HL-60/S4 treated with phorbol 12-myristate 13-acetate at 8.2 ng/mL for 4 days and 3 days (cell line): ENCODE results near the gene ZSWIM5.
"Not testable (repeated sequence)": the region's sequence is repeated elsewhere in the genome, so short reads cannot be mapped to it uniquely, and the experiment has no call there.

Experiments used
- in situ Hi-C: fragments of 300-500 bp; cut with MboI; formaldehyde crosslinking; loops from 2 replicates; pipeline ENCODE4 v1.15.0; 2022; ENCODE audit warnings: low sequenced_read_pairs

ZSWIM5 gene

GRCh38 chr1:45148209-45148825 is 58.1 kb downstream of the ZSWIM5 start:
- in situ Hi-C loops = no loop called here

GRCh38 chr1:45146833-45147232 is 59.6 kb downstream of the ZSWIM5 start:
- in situ Hi-C loops = no loop called here

GRCh38 chr1:45141247-45142003 is 65.0 kb downstream of the ZSWIM5 start:
- in situ Hi-C loops = no loop called here

DNA sequence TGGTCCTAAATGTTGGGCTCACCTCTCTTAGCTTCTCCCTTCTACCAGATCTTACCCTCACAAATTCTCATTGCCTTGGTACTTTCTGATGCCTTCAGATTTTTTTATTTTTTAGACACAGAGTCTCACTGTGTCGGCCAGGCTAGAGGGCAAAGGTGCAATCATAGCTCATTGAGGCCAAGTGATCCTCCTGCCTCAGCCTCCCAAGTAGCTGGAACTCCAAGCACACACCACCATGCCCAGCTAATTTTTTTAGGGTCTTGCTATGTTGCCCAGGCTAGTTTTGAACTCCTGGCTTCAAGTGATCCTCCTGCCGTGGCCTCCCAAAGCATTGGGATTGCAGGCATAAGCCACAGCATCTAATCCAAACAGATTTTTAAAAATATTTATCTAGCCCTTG is 69.4 kb downstream of the ZSWIM5 start:
- in situ Hi-C loops = no loop called here

- in situ Hi-C loops = no loop called here
Measured at GRCh38 chr1:45135316-45135715, 71.1 kb downstream of the ZSWIM5 start.

DNA sequence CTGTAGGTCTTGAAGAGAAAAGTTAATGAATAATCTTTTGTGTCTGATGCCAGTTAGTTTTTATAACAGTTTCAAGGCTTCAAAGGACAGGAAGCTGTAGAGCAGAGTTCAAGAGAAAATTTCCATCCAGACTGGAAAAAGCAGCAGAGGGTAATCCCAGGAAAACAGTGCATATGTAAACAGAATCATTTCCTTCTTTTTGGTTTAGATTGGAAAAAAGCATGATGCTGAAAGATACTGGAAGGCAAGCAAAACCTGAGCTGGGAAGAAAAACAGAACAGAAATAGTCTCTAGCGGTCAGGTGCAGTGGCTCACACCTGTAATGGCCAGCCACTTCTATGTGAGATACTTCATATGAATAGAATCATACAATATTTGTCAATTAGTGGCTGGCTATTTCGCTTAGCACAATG is 71.9 kb downstream of the ZSWIM5 start:
- in situ Hi-C loops = no loop called here

DNA sequence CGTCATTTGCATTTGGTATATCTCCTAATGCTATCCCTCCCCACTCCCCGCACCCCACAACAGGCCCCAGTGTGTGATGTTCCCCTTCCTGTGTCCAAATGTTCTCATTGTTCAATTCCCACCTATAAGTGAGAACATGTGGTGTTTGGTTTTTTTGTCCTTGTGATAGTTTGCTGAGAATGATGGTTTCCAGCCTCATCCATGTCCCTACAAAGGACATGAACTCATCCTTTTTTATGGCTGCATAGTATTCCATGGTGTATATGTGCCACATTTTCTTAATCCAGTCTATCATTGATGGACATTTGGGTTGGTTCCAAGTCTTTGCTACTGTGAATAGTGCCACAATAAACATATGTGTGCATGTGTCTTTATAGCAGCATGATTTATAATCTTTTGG is 73.7 kb downstream of the ZSWIM5 start:
- in situ Hi-C loops = not testable (repeated sequence)

- in situ Hi-C loops = no loop called here
Measured at GRCh38 chr1:45123358-45123757, 83.0 kb downstream of the ZSWIM5 start.

- in situ Hi-C loops = no loop called here
Measured at GRCh38 chr1:45122724-45123123, 83.7 kb downstream of the ZSWIM5 start.

DNA sequence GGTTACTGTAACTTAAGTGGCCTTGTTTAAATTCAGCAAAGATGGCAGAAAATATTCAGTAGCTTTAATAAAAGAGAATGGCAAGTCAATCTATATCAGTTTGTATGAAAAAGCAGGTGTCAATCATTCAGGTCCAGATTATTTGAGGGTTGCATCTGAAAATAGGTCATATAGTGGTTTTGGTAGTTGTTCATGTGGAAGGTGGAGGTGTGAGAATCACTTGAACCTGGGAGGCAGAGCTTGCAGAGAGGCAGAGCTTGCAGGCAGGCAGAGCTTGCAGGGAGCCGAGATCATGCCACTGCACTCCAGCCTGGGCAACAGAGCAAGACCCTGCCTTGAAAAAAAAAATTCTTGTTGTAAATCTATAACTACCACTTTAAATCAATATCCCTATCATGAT is 88.6 kb downstream of the ZSWIM5 start:
- in situ Hi-C loops = no loop called here

GRCh38 chr1:45116820-45117219 is 89.6 kb downstream of the ZSWIM5 start:
- in situ Hi-C loops = no loop called here

GRCh38 chr1:45116340-45116739 is 90.1 kb downstream of the ZSWIM5 start:
- in situ Hi-C loops = no loop called here

GRCh38 chr1:45115198-45115597 is 91.2 kb downstream of the ZSWIM5 start:
- in situ Hi-C loops = not testable (repeated sequence)

DNA sequence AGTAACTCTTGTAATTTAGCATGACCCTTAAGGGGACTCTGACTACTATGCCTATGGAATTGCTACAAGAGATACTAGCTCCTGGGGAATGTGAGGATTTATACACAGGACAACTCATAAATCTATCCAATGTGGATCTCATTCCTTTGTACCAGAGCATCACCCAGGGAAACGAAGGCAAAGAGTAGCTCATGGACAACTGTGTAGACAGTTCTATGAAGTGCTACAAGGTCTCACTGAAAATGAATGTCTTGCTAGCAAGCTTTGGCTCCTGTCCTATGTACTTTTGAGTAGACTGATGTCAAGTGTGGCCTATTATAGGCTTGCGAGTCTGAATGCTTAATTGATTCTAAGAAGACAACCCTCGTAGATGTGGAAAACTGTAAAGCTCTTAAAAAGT is 93.7 kb downstream of the ZSWIM5 start:
- in situ Hi-C loops = no loop called here

- in situ Hi-C loops = no loop called here
Measured at GRCh38 chr1:45111239-45111638, 95.2 kb downstream of the ZSWIM5 start.

- in situ Hi-C loops = no loop called here
Measured at GRCh38 chr1:45107782-45108181, 98.6 kb downstream of the ZSWIM5 start.

DNA sequence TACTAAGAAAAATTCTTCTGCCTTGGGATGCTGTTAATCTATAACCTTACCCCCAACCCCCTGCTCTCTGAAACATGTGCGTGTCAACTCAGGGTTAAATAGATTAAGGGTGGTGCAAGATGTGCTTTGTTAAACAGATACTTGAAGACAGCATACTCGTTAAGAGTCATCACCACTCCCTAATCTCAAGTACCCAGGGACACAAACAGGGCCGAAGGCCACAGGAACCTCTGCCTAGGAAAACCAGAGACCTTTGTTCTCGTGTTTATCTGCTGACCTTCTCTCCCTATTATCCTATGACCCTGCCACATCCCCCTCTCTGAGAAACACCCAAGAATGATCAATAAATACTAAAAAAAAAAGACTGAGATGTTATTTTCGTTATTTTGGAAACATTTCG is 99.5 kb downstream of the ZSWIM5 start:
- in situ Hi-C loops = not testable (repeated sequence)

DNA sequence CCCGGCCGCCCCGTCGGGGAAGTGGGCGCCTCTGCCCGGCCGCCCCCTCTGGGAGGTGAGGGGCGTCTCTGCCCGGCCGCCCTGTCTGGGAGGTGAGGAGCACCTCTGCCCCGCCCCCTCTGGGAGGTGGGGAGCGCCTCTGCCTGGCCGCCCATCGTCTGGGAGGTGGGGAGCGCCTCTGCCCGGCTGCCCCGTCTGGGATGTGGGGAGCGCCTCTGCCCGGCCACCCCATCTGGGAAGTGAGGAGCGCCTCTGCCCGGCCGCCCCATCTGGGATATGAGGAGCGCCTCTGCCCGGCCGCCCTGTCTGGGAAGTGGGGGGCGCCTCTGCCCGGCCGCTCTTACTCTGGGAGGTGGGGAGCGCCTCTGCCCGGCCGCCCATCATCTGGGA is 100.3 kb downstream of the ZSWIM5 start:
- in situ Hi-C loops = not testable (repeated sequence)

- in situ Hi-C loops = not testable (repeated sequence)
Measured at GRCh38 chr1:45105486-45106155, 100.8 kb downstream of the ZSWIM5 start.

DNA sequence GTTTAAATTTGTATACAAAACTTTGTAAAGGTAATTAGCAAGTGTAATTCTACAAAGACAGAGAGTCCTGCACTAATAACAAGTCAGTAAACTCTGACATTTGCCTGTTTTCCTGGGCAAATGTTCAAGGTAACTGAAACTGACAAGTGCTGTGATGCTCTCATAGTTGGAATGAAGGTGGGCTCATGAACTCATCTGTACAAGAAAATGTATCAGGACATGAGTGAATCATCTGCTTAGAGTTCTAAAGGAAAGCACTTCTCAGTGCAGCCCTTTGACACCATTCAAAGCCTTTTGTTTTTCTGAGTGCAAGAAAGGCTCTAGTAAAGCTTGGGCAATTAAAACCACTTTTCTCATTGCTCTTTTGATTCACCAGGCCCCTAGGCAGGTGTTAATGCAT is 102.9 kb downstream of the ZSWIM5 start:
- in situ Hi-C loops = no loop called here

DNA sequence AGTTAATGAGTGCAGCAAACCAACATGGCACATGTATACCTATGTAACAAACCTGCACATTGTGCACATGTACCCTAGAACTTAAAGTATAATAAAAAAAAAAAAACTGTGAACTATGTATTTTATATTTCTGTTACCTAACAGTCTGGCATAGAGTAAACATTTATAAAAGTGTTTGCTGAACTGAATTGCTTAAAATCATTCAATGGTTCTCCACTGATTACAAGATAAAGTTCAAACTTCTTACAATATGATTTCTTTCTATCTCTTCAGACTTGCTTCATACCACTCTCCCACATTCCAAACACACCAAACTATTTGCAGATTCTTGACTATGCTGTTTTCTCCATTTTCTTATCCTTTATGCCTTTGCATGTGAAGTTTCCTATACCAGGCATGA is 104.5 kb downstream of the ZSWIM5 start:
- in situ Hi-C loops = no loop called here

- in situ Hi-C loops = not testable (repeated sequence)
Measured at GRCh38 chr1:45101528-45101927, 104.9 kb downstream of the ZSWIM5 start.
